Activated T-helper 1 cell treated with anti-CD3 and anti-CD28 coated beads, Interleukin-2, amount 50 U/mL, for 16 hours (primary cell): Measurements from ENCODE around the gene CNTNAP3.
"Not testable (repeated sequence)": the region's sequence is repeated elsewhere in the genome, so short reads cannot be mapped to it uniquely, and the experiment has no call there.

Experiments used
- DNase-seq, 2 donors: peaks; one replicate each; pipeline ENCODE4 v3.0.0-alpha.2; 2020; ENCODE audit warnings: low read depth in 1 of 2, low spot score in 1 of 2

CNTNAP3 gene

DNA sequence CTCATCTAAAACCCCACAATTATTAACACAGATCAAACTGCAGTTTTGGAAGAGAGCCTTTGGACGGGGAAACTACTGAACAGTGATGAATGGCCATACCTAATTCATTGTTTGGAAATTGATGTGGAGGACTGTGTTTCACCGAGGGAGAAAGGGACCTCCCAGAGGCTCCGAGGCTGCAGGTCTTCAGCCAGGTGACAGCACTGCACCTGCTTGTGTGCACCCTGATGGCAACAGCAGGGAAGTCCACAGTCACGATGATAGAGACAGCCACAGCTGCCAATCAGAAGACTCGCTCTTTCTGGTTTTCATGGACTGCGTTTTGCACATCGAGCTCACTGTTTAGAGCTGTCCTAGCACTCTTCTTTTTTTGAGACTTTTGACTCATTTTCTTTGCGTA is 214.4 kb downstream of the CNTNAP3 start:
- DNase-seq, result not testable (repeated sequence)

DNA sequence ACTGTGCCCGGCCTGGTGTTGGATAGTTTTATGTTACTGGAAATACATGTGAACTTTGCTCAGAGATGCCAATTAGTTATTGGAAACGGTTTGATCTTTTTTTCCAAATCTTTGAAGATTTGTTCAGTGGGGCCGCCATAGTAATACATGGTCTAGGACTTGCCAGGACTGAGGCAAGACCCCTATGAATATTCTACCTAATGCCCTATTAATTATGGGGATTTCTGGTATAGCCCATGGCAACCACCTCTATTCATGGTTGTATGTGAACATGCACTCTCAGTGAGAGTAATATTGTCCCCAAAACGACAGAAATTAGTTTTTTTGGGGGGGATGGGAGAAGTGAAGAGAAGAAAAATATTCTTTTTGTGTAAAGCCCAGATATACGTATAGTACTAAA is 220.3 kb downstream of the CNTNAP3 start:
- not testable (repeated sequence) for DNase-seq

DNA sequence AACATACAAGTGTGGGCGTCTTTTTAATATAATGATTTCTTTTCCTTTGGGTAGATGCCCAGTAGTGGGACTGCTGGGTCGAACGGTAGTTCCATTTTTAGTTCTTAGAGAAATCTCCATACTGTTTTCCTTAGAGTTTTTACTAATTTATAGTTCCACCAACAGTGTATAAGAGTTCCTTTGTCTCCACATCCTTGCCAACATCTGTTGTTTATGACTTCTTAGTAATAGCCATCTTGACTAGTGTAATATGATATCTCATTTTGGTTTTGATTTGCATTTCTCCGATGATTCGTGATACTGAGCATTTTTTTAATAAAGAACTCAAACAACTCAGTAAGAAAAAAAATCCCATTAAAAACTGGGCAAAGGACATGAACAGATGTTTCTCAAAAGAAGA is 225.0 kb downstream of the CNTNAP3 start:
- DNase-seq, result not testable (repeated sequence)

DNA sequence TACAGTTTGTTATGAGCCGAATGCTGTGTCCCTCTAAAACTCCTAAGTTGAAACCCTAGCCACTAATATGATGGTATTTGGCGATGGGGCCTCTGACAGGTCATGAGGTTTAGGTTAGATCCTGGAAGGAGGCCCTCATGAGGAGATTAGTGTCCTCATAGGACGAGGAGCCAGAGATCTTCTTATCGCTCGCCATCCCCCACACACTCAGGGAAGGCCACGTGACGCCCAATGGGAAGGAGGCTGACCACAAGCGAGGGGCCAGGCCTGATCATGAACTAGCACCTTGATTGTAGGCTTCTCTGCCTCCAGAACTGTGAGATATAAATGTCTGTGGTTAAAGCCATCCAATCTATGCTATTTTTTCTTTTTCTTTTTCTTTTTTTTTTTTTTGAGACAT is 233.5 kb downstream of the CNTNAP3 start:
- not testable (repeated sequence) for DNase-seq

DNA sequence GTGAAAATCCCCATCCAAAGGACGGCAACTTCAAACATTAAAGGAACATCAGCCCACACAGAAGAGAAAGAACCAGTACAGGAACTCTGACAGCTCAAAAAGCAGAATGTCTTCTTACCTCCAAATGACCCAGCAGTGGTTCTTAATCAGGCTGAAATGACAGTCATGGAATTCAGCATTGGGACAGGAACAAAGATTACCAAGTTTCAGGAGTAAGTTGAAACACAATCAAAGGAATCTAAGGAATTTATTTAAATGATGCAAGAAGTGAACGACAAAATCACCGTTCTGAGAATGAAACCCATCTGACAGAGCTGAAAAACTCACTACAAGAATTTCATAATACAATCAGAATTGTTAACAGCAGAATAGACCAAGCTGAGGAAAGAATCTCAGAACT is 241.1 kb downstream of the CNTNAP3 start:
- DNase-seq, result not testable (repeated sequence)

DNA sequence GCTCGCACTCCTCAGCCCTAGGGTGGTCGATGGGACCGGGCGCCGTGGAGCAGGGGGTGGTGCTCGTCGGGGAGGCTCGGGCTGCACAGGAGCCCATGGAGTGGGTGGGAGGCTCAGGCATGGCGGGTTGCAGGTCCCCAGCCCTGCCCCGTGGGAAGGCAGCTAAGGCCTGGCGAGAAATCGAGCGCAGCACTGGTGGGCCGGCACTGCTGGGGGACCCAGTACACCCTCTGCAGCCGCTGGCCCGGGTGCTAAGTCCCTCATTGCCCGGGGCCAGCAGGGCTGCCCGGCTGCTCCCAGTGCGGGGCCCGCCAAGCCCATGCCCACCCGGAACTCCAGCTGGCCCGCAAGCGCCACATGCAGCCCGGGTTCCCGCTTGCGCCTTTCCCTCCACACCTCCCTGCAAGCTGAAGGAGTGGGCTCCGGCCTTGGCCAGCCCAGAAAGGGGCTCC is 245.6 kb downstream of the CNTNAP3 start:
- DNase-seq, result not testable (repeated sequence)

DNA sequence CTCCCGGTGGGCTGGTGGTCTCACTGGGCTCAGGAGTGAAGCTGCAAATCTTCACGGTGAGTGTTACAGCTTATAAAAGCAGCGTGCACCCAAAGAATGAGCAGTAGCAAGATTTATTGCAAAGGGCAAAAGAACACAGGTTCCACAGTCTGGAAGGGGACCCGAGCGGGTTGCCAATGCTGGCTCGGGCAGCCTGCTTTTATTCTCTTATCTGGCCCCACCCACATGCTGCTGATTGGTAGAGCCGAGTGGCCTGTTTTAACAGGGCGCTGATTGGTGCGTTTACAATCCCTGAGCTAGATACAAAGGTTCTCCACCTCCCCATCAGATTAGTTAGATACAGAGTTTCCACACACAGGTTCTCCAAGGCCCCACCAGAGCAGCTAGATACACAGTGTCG is 246.2 kb downstream of the CNTNAP3 start:
- DNase-seq, result not testable (repeated sequence)

DNA sequence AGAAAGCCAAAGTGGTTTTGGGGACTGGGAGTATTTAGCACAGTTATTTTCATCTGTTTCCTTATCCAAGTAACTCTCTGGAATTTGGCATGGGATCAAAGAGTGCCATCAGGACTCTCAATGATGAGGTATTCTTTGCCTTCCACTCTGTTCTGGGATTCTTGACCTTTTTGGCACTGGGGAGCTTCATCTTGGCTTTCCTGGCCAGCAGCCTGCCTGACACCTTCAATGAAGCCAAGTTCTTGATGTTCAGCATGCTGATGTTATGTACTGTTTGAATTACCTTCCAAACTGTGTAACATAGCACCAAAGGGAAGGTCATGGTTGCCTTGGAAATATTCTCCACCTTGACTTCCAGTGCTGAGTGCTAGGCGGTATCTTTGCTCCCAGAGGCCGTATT is 248.8 kb downstream of the CNTNAP3 start:
- not testable (repeated sequence) for DNase-seq

DNA sequence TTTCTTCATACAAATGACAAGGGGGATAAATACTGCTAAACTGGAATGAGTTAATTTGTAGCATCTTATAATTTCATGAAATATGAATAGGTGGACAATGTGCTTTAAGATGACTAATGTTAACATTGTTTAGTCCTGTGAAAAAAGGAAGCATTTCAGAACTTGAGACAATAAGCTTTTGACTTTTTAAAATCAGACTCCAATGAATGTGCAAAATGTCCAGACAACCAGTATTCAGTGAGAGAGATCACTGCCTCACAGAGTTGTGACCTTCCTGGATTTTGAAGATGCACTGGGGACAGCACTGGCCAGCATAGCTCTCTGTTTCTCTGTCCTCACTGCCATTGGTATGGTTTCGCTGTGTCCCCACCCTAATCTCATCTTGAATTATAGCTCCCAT is 249.7 kb downstream of the CNTNAP3 start:
- not testable (repeated sequence) for DNase-seq

DNA sequence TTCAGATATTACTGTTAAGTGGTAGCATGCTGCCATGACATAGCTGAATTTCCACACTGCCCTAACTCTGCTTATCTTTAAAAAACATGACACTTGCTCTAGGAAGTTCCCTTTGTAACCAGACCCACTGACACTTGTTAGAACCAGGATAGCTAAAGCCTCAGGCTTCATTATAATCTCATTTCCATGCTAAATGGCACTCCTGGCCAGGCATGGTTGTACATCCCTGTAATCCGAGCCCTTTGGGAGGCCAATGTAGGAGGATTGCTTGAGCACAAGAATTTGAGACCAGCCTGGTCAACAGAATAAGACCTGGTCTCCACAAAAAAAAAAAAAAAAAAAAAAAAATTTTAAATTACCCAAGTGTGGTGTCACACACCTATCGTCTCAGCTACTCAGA is 254.1 kb downstream of the CNTNAP3 start:
- not testable (repeated sequence) for DNase-seq

DNA sequence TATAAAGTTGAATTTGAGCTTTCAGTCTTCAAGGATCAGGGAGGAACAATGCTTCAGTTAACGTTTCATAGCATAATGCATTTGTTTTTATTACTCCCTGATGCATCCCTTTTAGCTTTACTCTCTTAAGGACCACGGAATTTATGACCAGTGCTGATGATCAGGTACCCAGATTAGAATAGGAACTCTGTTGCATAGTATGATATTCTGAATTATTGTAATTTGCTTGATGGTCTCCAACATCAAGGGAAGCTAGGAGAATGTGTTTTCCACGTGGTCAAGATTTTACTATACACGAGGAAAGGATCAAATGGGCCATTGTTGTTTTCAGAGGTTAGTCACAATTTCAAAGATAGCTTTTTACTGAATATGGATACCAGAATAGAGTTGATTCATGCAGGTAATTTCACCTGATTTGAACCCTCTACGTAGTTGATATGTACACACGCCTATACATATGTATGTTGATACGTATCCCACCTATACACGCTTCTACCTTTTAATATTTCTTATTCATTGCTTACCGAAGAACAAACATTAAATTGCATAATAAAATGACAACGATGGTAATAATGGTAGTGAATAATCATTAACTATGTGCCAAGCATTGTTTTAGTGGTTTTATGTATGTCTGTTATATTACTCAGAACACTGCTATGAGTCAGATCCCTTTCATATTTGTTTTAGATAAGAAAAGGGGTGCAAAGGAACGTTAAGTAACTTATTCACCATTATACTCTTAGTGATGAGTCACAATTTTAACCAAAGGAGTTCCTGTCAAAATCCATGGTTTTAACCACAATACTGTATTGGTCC is 257.6 kb downstream of the CNTNAP3 start:
- not testable (repeated sequence) for DNase-seq

DNA sequence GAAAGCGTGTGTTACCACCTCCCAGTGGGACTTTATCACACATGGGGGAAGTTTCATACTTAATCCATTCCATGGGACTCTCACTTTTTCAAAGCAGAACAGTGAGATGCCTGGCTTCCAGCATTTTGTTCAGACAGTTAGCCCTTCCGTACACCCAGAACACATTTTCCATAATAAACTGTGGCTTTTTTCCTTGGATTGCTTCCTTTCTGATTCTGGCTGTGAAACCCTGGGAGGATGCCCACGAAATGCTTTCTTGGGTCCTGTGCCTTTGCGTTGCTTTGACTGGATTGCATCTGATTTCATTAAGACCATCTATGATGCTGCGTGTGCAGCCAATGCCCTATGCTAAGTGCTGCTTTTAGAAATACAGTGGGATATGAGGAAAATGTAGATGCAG is 259.1 kb downstream of the CNTNAP3 start:
- DNase-seq, result not testable (repeated sequence)

DNA sequence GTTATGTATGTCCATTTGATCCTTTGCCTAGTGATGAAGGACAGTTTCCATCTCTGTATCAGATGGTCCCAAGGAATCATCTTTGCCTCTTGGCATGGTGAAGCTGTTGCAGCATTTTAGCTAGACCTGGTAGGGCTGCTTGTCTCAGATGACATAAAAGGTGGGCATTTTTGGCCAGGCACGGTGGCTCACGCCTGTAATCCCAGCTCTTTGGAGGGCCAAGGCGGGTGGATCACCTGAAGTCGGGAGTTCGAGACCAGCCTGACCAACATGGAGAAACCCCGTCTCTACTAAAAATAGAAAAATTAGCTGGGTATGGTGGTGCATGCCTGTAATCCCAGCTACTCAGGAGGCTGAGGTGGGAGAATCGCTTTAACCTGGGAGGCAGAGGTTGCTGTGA is 259.8 kb downstream of the CNTNAP3 start:
- DNase-seq, result not testable (repeated sequence)

DNA sequence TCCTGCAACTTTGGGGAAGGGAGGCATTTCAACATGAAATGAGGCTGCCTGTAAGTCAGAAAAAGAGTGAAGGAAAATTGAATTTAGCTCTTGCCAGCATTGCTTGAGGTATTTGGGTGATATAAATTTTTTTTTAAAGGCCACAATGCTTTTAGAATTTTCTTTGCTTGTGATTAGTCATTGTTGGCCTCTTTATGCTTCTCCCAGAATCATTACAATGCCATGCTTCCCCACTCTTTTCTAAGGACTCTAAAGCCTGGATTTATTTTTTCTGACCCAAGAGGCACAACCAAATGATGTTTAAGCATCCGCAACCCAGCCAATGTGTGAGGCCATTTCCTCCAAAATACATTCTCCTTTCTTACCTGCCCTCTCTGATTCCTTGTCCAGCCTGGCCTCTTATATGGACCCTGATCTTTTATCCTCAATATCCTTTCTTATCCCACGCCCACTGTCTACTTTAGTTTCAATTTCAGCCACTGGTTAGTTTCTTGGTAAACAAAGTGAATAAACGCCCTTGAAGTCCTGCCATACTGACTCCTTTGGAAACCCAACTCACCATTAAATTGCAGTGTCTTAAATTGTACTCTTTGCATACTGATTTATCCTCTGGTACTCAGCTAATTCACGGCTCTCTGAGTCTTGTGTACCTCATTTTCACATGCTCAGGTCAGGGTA is 261.9 kb downstream of the CNTNAP3 start:
- DNase-seq, result not testable (repeated sequence)
